NB4 (cell line): ENCODE data around the gene NPHP4.

Experiments used
- CTCF ChIP-seq: IDR thresholded peaks from one replicate; pipeline ENCODE4 v1.5.1; 2012; ENCODE audit warnings: low read depth, low read length
- POLR2A ChIP-seq: IDR thresholded peaks from 2 replicates; pipeline ENCODE4 v1.6.1; 2011; ENCODE audit warnings: mild to moderate bottlenecking; ENCODE audit not compliant: insufficient read length; ENCODE audit errors: extremely low read depth

DNA sequence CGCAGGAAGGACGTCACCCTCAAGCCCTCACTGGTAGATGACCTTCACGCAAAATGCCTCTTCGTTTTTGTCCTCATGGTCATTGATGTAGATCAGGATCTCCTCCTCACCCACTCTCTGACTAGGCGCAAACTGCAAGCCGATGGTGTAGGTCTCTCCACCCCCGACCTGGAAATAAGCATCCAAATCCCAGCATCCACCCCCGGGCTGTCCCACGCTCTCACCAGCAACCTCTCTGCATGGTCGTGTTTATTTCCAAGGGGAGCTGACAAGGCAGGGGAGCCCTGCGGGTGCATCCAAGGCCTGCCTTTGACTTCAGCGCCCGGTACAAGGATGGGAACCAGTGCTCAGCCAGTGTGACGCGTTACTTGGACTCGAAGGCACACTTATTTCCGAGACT is 129.0 kb downstream of the NPHP4 start:
- TF ChIP-seq POLR2A (no peak), CTCF (no peak)
